NCI-H2196 treated with DMSO at 0.1 percent for 48 hours (cell line): ENCODE data around the gene ZBTB3.
"Not testable (repeated sequence)": the region's sequence is repeated elsewhere in the genome, so short reads cannot be mapped to it uniquely, and the experiment has no call there.

ENCODE experiments used
- DNase-seq: peaks from one replicate; lab custom pipeline; 2025; ENCODE audit not compliant: unreplicated experiment; lab: John Stamatoyannopoulos, UW

ZBTB3 gene

GRCh38 chr11:62757846-62758788 is 4.2 kb upstream of the ZBTB3 start:
- DNase-seq: no peak

DNA sequence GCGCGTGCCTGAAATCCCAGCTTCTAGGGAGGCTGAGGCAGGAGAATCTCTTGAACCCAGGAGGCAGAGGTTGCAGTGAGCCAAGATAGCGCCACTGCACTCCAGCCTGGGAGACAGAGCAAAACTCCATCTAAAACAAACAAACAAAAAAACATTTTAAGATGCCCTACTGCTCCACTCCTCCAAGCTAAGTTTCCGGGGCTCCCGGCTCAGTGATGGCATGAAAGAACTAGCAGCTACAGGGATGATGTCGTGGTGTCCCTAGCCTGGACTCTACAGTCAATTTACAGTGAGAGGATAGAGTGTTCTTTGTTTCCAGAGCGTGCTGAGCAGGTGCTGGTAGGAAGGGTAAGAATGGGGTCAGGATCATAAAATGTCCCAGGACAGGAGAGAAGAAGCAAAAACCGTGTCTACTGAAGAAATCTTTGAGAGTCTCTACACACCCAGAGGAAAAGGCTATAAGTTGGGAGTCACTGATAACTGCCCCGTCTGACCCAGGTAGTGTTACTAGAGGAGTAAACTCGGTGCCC is 1.2 kb upstream of the ZBTB3 start:
- no peak for DNase-seq

DNA sequence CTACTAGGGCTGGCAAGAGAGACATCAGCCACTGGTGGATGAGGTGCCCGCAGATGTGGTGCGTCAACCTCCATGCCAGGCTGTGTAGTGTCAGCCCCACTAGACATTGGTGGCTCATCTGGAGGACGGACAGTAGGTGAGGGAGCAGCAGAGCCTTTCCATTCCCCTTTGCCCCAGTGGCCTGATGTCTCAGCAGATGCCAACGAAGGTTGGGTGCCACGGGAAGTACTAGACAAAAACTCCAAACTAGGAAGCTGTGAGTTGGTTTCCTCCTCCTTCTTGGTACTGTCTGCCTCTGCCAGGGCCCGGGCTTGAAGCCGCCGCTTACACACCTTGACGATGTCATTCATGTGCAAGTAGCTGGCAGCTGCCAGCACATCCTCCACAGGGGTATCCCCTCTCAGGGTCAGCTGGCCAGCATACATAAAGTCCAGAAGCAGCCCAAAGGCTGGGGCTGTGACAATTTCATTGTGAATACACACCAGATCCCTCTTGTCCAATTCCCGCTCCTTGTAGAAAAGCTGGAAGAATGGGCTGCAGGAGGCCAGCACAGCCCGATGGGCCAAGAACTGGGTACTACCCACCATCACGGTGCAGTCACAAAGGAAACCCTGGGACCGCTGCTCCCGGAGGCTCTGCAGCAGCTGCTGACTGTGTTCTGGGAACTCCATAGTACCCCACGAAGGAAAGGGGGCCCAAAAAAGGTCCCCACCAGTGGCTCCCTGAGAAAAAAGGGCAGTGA is 795 bp downstream of the ZBTB3 start:
- DNase-seq: no peak

GRCh38 chr11:62752177-62752785 is 1.7 kb downstream of the ZBTB3 start:
- DNase-seq: no peak

DNA sequence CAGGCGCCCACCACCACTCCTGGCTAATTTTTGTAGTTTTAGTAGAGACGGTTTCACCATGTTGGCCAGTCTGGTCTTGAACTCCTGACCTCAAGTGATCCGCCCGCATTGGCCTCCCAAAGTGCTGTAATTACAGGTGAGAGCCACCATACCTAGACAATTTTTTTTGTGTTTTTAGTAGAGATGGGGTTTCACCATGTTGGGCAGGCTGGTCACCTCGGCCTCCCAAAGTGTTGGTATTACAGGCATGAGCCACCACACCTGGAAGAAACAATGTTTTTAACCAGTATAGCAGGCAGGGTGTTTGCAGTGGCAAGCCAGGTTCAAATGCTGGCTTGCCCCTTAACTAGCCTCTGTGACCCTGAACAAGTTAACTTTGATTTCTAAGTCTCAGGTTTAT is 4.0 kb downstream of the ZBTB3 start:
- not testable (repeated sequence) for DNase-seq

- DNase-seq: no peak
Measured at GRCh38 chr11:62747475-62748160, 6.3 kb downstream of the ZBTB3 start.

DNA sequence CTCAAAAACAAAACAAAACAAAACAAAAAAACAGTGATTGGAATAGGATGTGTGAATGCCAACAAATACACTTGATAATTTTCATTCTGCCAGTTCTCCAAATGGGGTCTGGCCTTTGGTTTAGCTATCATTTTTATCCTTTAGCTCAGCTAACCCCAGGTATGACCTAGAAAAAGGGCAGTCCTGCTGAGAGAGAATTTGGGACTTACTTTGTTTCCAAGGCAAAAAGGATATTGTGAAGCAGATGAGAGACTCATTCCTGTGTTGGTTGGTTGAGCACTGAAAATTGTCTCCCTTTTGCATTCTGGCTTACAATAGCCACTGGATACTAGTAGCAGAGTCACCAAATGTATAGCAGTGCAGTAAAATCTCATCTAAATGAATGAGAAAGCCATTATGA is 16.8 kb downstream of the ZBTB3 start:
- no peak for DNase-seq

DNA sequence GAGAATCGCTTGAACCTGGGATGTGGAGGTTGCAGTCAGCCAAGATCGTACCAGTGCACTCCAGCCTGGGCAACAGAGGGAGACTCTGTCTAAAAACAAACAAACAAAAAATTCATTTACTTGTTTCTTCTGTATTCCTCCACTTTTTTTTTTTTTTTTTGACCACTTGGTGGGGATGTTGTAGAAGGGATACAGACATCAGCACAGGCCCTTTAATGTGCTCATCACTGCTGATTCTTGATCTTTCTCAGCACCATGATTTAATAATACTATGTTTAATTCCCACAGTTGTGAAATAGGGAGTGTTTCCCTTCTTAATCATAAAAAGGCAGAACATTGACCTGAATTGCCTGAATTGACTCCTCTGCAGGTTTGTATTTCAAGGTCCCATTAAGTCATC is 21.1 kb downstream of the ZBTB3 start:
- no peak for DNase-seq

- DNase-seq: not testable (repeated sequence)
Measured at GRCh38 chr11:62730076-62730475, 23.9 kb downstream of the ZBTB3 start.

GRCh38 chr11:62728171-62728988 is 25.6 kb downstream of the ZBTB3 start, which contains the start of gene TTC9C:
TTC9C (plus strand) TSS chr11:62728486; CDS start chr11:62728849, 363 bp downstream.
- DNase-seq: peak; percentile 70

DNA sequence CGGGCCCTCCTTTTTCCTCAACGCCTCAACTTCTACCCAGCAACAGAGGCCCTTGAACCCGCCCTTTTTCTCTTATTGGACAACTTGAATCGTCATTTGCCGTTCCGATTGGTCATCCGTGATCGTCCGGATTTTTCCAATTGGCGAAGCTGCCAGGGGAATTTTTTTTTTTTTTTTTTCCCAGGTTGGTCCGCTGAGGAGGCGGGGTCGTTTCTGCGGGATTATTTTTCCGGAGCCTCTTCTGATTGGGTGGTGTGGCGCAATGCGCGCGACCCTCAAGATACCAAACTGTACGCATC is 26.1 kb downstream of the ZBTB3 start:
- DNase-seq: peak; percentile 98

- peak; percentile 98 for DNase-seq
Measured at GRCh38 chr11:62727165-62727871, 26.6 kb downstream of the ZBTB3 start, which contains the start of gene HNRNPUL2. HNRNPUL2 (minus strand) TSS chr11:62727457; CDS start chr11:62727156, 301 bp downstream.

- no peak for DNase-seq
Measured at GRCh38 chr11:62726915-62727164, 27.1 kb downstream of the ZBTB3 start.

GRCh38 chr11:62726156-62726914 is 27.6 kb downstream of the ZBTB3 start:
- DNase-seq: no peak

- DNase-seq: no peak
Measured at GRCh38 chr11:62725646-62726045, 28.3 kb downstream of the ZBTB3 start.

- DNase-seq: no peak
Measured at GRCh38 chr11:62724171-62724570, 29.8 kb downstream of the ZBTB3 start.

GRCh38 chr11:62721994-62722393 is 32.0 kb downstream of the ZBTB3 start:
- DNase-seq: no peak

GRCh38 chr11:62719302-62719978 is 34.5 kb downstream of the ZBTB3 start:
- no peak for DNase-seq
